ENCODE data around the gene OXER1.

The OXER1 gene

DNA sequence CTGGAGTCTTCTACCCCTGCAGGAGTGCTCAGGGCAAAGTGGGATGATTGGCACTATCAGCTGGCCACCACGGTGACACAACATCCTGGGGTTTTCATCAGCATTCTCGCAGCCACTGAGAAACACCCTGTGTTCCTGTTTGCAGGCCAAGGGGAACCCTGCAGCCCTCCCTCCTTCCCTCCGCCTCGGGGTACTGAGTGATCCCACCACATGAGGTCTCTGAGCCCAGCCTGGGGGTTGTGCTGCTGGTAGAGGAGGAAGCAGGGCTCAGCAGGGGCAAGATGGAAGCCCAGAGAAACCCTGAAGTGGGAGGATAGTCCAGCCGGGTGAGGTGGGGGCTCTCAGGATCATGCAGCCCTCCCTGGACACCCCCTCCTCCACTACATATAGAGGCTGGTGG, at the start of gene OXER1:
Gene OXER1 (minus strand): TSS at position 40 of the 400 bp plus-strand sequence. CDS start 73 bp downstream, outside the sequence.
- DNase-seq = no peak

- no peak for DNase-seq
Measured at GRCh38 chr2:42812899-42813479, 49.1 kb upstream of the OXER1 start.

- peak; percentile 39 for DNase-seq
Measured at GRCh38 chr2:42810971-42811811, 47.3 kb upstream of the OXER1 start.

GRCh38 chr2:42810121-42810970, 46.4 kb upstream of the OXER1 start:
- DNase-seq = peak; percentile 85

DNA sequence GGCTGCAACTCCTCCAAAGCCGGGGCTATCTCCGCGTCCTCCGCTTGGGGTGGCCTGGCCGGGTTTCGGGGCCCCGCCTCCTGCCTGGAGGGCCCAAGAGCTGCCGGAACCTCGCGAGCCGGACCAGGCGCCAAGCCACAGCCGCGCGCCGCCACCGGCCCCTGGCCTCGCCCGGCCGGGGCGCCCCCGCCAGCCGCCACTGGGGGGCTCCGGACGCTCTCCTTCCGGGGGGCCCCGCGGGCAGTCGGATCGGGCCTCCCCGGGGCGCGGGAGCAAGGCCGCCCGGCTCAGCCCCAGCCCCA, 45.8 kb upstream of the OXER1 start:
- peak; percentile 48 for DNase-seq

GRCh38 chr2:42809131-42809818, 45.3 kb upstream of the OXER1 start:
- no peak for DNase-seq

- no peak for DNase-seq
Measured at GRCh38 chr2:42808301-42808700, 44.4 kb upstream of the OXER1 start.

DNA sequence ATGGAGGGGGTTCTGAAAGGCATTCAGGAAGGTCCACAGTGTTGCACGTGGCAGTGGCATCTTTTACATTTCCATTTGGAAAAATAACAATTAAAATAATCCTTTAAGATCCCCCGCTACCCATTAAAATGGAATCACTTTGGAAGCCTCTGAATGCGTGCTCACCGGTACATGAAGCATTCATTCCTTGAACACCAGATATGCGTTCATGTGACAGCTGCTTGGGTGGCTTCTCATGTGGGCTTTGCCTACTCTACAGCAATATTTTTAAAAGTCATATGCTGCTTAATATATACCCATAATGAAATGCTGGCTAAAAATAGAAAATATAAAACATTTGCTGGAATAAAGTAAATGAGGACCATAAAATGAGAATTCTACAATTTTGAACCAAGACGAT, 42.9 kb upstream of the OXER1 start:
- DNase-seq = no peak

DNA sequence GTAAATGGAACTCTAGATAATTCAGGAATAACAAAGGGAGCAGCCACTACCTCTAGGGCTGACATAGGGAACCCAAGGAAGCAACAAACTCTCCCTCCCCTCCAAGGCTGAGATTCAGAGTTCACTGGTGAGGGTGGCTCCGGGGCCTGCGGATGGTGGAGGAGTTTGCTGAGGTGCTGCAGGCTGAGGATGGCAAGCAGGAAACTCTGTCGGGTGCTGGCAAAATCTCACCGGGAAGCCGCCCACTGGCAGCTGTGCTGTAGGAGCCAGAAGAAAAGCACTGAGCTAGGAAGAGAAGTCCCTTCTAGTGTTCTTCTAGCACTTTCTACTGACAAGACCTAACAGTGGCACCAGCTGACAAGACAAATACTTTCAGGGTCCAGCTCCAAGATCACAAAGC, 41.0 kb upstream of the OXER1 start:
- DNase-seq = no peak

GRCh38 chr2:42804338-42804737, 40.4 kb upstream of the OXER1 start:
- DNase-seq = no peak

DNA sequence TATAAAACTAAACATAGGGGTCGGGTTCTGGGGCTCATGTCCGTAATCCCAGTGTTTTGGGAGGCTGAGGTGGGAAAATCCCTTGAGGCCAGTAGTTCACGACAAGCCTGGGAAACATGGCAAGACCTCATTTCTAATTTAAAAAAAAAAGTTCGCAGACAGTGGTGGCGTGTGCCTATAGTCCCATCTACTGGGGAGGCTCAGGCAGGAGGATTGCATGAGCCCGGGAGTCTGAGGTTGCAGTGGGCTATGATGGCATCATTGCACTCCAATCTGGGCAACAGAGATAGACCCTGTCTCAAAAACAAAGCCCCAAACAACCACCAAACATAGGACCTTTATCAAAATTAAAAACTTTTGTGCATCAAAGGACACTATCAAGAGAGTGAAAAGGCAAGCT, 38.2 kb upstream of the OXER1 start:
- no peak for DNase-seq

DNA sequence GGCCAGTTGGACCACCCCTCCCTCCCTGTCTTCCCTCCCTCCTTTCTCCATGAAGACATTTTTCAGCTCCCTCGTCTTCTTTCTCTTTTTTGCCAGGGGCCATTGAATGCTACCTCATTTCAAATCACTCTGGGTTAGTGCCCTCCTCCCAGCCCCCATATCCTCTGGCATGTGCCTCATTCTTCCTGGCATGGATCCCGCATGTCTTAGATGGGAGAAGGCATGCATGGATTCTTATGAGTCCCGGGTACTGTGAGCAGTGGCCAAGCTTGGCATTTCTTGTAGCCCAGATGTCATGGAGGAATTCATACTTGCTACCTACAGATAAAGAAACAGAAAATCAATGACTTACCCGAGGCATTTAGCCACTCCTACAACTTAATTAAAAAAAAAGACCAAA, 37.4 kb upstream of the OXER1 start:
- no peak for DNase-seq

GRCh38 chr2:42800981-42801380, 37.0 kb upstream of the OXER1 start:
- DNase-seq = no peak

DNA sequence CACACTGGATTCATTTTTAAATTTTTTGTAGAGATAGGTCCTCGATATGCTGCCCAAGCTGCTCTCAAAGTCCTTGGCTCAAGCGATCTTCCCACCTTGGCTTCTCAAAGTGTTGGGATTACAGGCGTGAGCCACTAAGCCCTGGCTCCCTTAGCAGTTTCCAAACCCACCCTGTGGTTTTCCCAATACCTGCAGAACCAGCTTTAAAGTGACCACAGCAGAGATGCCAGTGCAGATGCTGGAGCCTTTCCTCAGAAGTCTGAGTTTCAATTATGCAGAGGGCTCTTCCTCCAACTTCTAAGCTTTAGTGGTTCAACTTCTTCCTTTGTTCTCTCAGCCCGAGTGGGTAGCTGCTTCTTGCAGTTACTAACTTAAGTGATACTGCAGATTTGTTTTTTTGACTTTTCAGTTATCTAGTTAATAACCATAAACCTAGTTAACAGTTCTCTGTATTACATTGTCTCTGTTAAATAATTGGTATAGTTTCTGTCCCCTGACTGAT, 36.6 kb upstream of the OXER1 start:
- no peak for DNase-seq

GRCh38 chr2:42799881-42800280, 35.9 kb upstream of the OXER1 start:
- DNase-seq = no peak

DNA sequence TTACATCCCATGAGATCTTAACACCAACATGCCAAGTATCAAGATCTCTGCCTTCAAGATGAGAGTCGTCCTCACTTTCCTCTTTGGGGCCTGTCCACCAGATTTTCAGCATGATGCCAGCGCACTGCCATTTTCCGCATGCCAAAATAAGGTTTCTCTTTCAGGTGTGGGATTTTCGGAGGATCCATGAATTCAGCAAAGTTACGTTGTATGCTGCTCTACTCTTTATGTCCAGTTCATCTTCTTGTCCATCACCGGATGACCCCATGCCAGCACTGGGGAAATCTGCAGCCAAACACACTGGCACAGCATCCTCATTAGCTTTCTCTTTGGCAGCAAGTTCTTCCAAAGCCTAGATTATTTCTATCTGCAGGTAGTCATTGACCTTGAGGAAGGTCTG, 33.3 kb upstream of the OXER1 start:
- no peak for DNase-seq

DNA sequence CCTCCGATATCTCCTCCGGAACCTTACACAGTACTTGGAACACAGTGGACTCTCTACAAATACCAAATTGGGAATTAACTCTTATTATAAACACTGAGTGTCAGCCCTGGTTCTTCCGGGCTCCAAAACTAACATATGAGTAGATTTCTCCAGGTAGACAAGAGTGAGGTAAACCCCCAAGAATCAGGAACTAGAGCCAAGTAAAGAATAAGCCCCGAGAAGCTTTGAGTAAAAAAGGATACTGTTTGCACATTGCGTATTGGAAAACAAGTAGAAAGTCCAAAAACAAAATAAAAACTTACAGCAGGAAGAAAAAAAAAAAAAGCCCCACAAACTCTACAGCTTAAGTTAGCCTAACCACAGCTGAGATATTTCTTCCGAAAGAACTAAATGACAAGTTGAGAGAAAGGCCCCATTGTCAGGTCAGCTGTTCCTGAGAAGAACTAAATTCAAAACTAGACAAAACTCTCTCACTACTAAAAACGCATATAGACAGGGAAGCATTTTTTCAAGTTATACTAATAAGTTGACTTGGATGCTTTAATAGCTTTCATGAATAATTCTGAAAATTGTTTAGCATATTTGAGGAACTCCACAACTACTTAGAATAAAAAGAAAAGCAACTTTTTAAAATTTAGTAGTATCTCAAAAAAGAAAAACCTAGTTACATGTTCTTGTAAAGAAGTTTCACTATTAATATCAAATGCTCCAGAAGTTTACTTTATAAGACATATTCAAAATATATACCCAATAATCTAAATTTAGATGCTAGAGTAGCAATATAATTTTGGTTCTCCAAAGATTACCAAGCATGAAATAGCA, 32.7 kb upstream of the OXER1 start:
- no peak for DNase-seq

- DNase-seq = no peak
Measured at GRCh38 chr2:42795841-42796301, 31.9 kb upstream of the OXER1 start.

DNA sequence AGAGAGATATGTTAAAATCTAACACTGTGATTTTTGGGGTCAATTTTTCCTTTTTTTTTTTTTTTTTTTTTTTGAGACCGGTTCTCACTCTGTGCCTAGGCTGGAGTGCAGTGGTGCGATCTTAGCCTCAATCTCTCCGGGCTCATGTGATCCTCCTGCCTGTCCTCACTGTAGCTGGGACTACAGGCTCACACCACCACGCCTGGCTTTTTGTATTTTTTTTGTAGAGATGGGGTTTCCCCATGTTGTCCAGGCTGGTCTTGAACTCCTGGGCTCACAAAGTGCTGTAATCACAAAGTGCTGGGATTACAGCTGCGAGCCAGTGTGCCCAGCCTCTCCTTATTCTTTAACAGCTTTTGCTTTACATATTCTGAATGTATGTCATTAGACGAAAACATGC, 31.3 kb upstream of the OXER1 start:
- no peak for DNase-seq

GRCh38 chr2:42794271-42795046, 30.5 kb upstream of the OXER1 start:
- DNase-seq = no peak

Data from NCI-H1092 (cell line).